WERI-Rb-1 (cell line): Measurements from ENCODE around the gene RIPK3.
A peak's percentile ranks its signal among the peaks of the same experiment; 100 is the strongest.

Experiments
- DNase-seq: peaks from one replicate; pipeline ENCODE4 v3.0.0-alpha.2; 2020
- H3K27ac ChIP-seq: fragments of 250-450 bp; sonication (Bioruptor Pico); 2 replicates; pipeline ENCODE4 v1.5.1; 2020; ENCODE audit warnings: mild to moderate bottlenecking, moderate library complexity
- H3K27me3 ChIP-seq: fragments of 250-450 bp; sonication (Bioruptor Pico); 2 replicates; pipeline ENCODE4 v1.5.1; 2021; ENCODE audit warnings: mild to moderate bottlenecking, low read depth, moderate library complexity; ENCODE audit not compliant: insufficient read depth, severe bottlenecking
- H3K36me3 ChIP-seq: fragments of 250-450 bp; sonication (Bioruptor Pico); 2 replicates; pipeline ENCODE4 v1.5.1; 2020; ENCODE audit warnings: mild to moderate bottlenecking, moderate library complexity
- H3K4me3 ChIP-seq: 2 replicates; pipeline ENCODE4 v1.5.1; 2011; ENCODE audit warnings: low read depth, mild to moderate bottlenecking, control low read depth, low read length
- H3K9me3 ChIP-seq: fragments of 250-450 bp; sonication (Bioruptor Pico); 2 replicates; pipeline ENCODE4 v1.5.1; 2021; ENCODE audit warnings: mild to moderate bottlenecking, moderate library complexity; ENCODE audit not compliant: severe bottlenecking
- CTCF ChIP-seq: IDR thresholded peaks from 2 replicates; pipeline ENCODE4 v1.5.1; 2011; ENCODE audit warnings: low read depth, mild to moderate bottlenecking, control low read depth, inconsistent platforms, low read length

RIPK3 gene

GRCh38 chr14:24384169-24384568 is 44.4 kb upstream of the RIPK3 start:
- Histone ChIP-seq H3K27ac (no peak overlapping the region), H3K27me3 (no peaks in the 10 kb centered on the region), H3K36me3 (no peaks in the 10 kb centered on the region), H3K4me3 (no peak overlapping the region), H3K9me3 (no peaks in the 10 kb centered on the region)
- no peak for TF ChIP-seq CTCF
- DNase-seq, result no peak

GRCh38 chr14:24382064-24382371 is 42.2 kb upstream of the RIPK3 start:
- DNase-seq, result no peak
- Histone ChIP-seq H3K36me3 (no peaks in the 10 kb centered on the region), H3K27ac (peak overlapping the region; percentile 21), H3K9me3 (no peaks in the 10 kb centered on the region), H3K27me3 (no peaks in the 10 kb centered on the region), H3K4me3 (no peak overlapping the region)
- TF ChIP-seq CTCF, result no peak

- no peak for TF ChIP-seq CTCF
- Histone ChIP-seq H3K27me3 (no peaks in the 10 kb centered on the region), H3K36me3 (no peaks in the 10 kb centered on the region), H3K9me3 (no peaks in the 10 kb centered on the region), H3K27ac (peak overlapping the region; percentile 21), H3K4me3 (no peak overlapping the region)
- peak; percentile 16 for DNase-seq
Measured at GRCh38 chr14:24381363-24382063, 41.7 kb upstream of the RIPK3 start.

GRCh38 chr14:24379907-24380730 is 40.3 kb upstream of the RIPK3 start:
- H3K27me3 ChIP-seq, result no peaks in the 10 kb centered on the region
- H3K27ac ChIP-seq, result no peak overlapping the region
- no peak for TF ChIP-seq CTCF
- no peaks in the 10 kb centered on the region for H3K9me3 ChIP-seq
- H3K36me3 ChIP-seq, result no peaks in the 10 kb centered on the region
- H3K4me3 ChIP-seq, result no peak overlapping the region
- no peak for DNase-seq

GRCh38 chr14:24378981-24379906 is 39.5 kb upstream of the RIPK3 start:
- no peak for TF ChIP-seq CTCF
- no peak overlapping the region for H3K27ac ChIP-seq
- DNase-seq, result no peak

More at GRCh38 chr14:24378981-24379906, 39.5 kb upstream of the RIPK3 start:
- Histone ChIP-seq H3K9me3 (no peaks in the 10 kb centered on the region), H3K27me3 (no peaks in the 10 kb centered on the region), H3K4me3 (no peak overlapping the region), H3K36me3 (no peaks in the 10 kb centered on the region)
